AG09309 (cell line): ENCODE data around the gene SETBP1.

Experiments
- DNase-seq: peaks from one replicate; pipeline ENCODE4 v3.0.0-alpha.2; 2010; ENCODE audit warnings: low read depth
- H3K4me3 ChIP-seq: 2 replicates; pipeline ENCODE4 v1.5.1; 2011; ENCODE audit warnings: mild to moderate bottlenecking, low read depth, low read length, moderate library complexity; ENCODE audit not compliant: control insufficient read depth
- TF ChIP-seq, protein P1 (sequence below): IDR thresholded peaks from 2 replicates; pipeline ENCODE4 v1.5.1; 2011; ENCODE audit warnings: mild to moderate bottlenecking, low read depth, low read length, inconsistent platforms; ENCODE audit not compliant: insufficient read depth, control insufficient read depth; ENCODE audit errors: missing control alignments

Gene SETBP1

GRCh38 chr18:44740000-44740399 lies 59.3 kb downstream of the SETBP1 start:
- TF ChIP-seq, protein P1, sequence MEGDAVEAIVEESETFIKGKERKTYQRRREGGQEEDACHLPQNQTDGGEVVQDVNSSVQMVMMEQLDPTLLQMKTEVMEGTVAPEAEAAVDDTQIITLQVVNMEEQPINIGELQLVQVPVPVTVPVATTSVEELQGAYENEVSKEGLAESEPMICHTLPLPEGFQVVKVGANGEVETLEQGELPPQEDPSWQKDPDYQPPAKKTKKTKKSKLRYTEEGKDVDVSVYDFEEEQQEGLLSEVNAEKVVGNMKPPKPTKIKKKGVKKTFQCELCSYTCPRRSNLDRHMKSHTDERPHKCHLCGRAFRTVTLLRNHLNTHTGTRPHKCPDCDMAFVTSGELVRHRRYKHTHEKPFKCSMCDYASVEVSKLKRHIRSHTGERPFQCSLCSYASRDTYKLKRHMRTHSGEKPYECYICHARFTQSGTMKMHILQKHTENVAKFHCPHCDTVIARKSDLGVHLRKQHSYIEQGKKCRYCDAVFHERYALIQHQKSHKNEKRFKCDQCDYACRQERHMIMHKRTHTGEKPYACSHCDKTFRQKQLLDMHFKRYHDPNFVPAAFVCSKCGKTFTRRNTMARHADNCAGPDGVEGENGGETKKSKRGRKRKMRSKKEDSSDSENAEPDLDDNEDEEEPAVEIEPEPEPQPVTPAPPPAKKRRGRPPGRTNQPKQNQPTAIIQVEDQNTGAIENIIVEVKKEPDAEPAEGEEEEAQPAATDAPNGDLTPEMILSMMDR: no peak
- no peak overlapping the region for H3K4me3 ChIP-seq
- no peak for DNase-seq

DNA sequence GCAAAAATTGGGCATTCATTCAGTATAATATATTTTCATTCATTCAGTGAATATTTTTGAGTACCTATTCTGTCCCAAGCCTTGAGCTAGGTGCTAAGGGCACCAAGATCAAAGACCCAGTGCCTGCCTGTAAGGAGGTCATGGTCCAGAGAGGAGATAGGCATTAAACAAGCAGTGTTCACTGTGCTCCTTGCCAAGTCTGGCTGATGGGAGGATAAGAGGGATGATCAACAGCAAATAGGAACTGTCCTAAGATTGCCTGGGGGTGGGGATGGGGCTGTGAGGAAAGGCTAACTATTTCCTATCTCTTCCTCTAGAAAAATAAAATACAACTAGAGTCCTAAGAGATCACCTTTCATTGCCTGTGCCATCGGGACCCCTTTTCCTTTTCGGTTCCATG lies 60.4 kb downstream of the SETBP1 start:
- DNase-seq: no peak
- TF ChIP-seq, protein P1: no peak
- H3K4me3 ChIP-seq: no peak overlapping the region

GRCh38 chr18:44741511-44741910 lies 60.8 kb downstream of the SETBP1 start:
- TF ChIP-seq, protein P1: no peak
- no peak for DNase-seq
- H3K4me3 ChIP-seq: no peak overlapping the region

DNA sequence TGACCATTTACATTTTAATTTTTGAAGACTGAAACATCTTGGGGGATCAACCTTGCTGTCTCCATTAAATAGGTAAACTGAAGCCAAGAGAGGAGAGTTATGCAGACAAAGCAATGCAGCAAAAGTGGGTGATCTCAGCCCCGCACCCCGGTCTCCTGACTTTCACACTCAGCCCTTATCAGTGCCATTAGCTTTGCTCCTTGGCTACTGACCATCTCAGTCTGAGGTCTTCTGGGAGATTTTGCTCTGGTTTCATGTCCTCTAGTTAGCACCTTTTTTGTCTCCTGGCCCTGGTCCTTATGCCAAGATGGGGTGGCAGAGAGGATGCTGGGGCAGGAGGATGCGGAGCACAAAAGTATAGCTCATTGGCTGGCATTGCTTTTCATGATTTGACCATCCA lies 61.4 kb downstream of the SETBP1 start:
- no peak for DNase-seq
- TF ChIP-seq, protein P1: no peak
- no peak overlapping the region for H3K4me3 ChIP-seq

GRCh38 chr18:44742718-44743311 lies 62.1 kb downstream of the SETBP1 start:
- TF ChIP-seq, protein P1: no peak
- peak; percentile 18 for DNase-seq
- H3K4me3 ChIP-seq: no peak overlapping the region

GRCh38 chr18:44743631-44744030 lies 62.9 kb downstream of the SETBP1 start:
- TF ChIP-seq, protein P1: no peak
- H3K4me3 ChIP-seq: no peak overlapping the region
- DNase-seq: no peak
